OCI-LY1 (cell line): Measurements from ENCODE around the gene RELA.

Source experiments
- EZH2 ChIP-seq: fragments of 200-600 bp; sonication (generic), shearing (Covaris generic); IDR thresholded peaks from 2 replicates; pipeline ENCODE4 v1.8.0; 2017; ENCODE audit warnings: borderline replicate concordance, mixed run types, mild to moderate bottlenecking, antibody characterized with exemption, low read length, moderate library complexity, mixed read lengths
- TF ChIP-seq, protein P1 (sequence below): fragments of 200-600 bp; sonication (generic), shearing (Covaris generic); IDR thresholded peaks from 2 replicates; pipeline ENCODE4 v1.5.1; 2017; ENCODE audit warnings: mild to moderate bottlenecking, antibody characterized with exemption, low read length, moderate library complexity, mixed read lengths

DNA sequence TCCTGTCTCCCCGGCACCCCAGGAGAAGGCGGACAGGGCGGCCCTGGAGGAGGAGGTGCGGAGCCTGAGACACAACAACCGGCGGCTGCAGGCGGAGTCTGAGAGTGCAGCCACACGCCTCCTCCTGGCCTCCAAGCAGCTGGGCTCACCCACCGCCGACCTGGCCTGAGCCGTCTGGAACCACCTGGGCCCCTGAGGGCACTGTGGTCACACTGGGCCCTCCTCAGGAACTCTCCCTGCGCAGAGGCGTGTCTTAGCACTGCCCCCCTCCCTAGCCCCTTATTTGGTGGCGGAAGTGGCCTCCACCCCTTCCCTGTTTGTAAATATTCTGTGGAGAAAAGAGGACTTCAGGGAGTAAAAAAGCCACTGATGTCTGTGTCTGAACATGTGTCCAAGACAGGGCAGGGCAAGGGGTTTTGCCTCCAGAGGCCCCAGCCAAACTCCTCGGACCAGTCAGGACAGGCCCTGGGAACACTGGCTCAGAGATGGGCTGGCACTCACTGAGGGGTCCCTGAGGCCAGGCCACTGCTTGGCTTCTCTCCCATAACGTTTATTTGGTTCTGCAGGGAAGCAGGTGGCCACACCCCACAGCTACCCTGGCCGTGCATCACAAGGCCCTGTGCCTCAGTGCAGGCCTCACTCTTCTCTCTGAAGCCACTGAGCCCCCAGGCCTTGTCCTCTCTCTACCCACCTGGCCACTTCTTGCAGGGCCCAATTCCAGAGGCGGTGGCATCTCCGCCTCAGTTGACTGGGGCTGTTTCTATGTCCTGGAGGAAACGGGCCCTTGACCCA, 12.0 kb downstream of the RELA start:
- TF ChIP-seq, protein P1, sequence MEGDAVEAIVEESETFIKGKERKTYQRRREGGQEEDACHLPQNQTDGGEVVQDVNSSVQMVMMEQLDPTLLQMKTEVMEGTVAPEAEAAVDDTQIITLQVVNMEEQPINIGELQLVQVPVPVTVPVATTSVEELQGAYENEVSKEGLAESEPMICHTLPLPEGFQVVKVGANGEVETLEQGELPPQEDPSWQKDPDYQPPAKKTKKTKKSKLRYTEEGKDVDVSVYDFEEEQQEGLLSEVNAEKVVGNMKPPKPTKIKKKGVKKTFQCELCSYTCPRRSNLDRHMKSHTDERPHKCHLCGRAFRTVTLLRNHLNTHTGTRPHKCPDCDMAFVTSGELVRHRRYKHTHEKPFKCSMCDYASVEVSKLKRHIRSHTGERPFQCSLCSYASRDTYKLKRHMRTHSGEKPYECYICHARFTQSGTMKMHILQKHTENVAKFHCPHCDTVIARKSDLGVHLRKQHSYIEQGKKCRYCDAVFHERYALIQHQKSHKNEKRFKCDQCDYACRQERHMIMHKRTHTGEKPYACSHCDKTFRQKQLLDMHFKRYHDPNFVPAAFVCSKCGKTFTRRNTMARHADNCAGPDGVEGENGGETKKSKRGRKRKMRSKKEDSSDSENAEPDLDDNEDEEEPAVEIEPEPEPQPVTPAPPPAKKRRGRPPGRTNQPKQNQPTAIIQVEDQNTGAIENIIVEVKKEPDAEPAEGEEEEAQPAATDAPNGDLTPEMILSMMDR, result no peak
- no peak for TF ChIP-seq EZH2
